Adrenal gland (tissue), 12 donors: ENCODE results near the gene GSPT1. TPM values are rescaled to one million over a fixed set of nuclear protein-coding genes. Genes with fewer than 3 reads are reported as not detected.
"Not testable (repeated sequence)": the region's sequence is repeated elsewhere in the genome, so short reads cannot be mapped to it uniquely, and the experiment has no call there.

Experiments
- DNase-seq, 7 donors: peaks; one replicate each; pipeline ENCODE4 v3.0.0-alpha.2; 2019 to 2020
- H3K27ac ChIP-seq, 5 donors: fragments of 200-600 bp; sonication (generic) in 4 of 5; 1 replicate in 3 of 5; 2 replicates in 2 of 5; pipeline versions ENCODE4 v1.5.1 to v1.8.0; 2016 to 2020; ENCODE audit warnings: mild to moderate bottlenecking in 1 of 5
- H3K27me3 ChIP-seq: fragments of 200-600 bp; 2 replicates; pipeline ENCODE4 v1.8.0; 2021
- H3K36me3 ChIP-seq, 2 donors: fragments of 200-600 bp; replicated peaks in 1 of 2; 1 replicate in 1 of 2; 2 replicates in 1 of 2; pipeline versions ENCODE4 v1.5.1 to v1.8.0; 2018 to 2022
- H3K4me1 ChIP-seq, 2 donors: fragments of 200-600 bp; replicated peaks in 1 of 2; 1 replicate in 1 of 2; 2 replicates in 1 of 2; pipeline versions ENCODE4 v1.5.1 to v1.8.0; 2018 to 2021
- H3K4me3 ChIP-seq, 4 donors: fragments of 200-600 bp; sonication (generic) in 3 of 4; one replicate each; pipeline ENCODE4 v1.5.1; 2016 to 2018
- H3K9me3 ChIP-seq, 3 donors: fragments of 200-600 bp; sonication (generic) in 1 of 3; replicated peaks in 1 of 3; 1 replicate in 2 of 3; 2 replicates in 1 of 3; pipeline versions ENCODE4 v1.5.1 to v1.8.0; 2016 to 2021
- CTCF ChIP-seq, 6 experiments: fragments of 450-650 bp in 4 of 6; fragments of 200-600 bp in 2 of 6; sonication (generic) in 1 of 6; IDR thresholded peaks; 1 replicate in 5 of 6; 2 replicates in 1 of 6; pipeline versions ENCODE4 v1.5.1 to v1.8.0; 2016 to 2021; ENCODE audit warnings: antibody characterized with exemption in 6 of 6, mild to moderate bottlenecking in 2 of 6, moderate library complexity in 1 of 6
- POLR2A ChIP-seq, 2 donors: fragments of 450-650 bp; IDR thresholded peaks; one replicate each; pipeline ENCODE4 v1.6.1; 2017; ENCODE audit warnings: antibody characterized with exemption in 2 of 2, mild to moderate bottlenecking in 2 of 2, moderate library complexity in 1 of 2
- WGBS, 4 donors: extraction: QIAGEN DNeasy Blood & Tissue Kit in 2 of 4; methylation state at CpG; one replicate each; pipeline versions ENCODE4 v1.1.5 to v1.1.7; 2013 to 2017; 5-methylcytosine and 5-hydroxymethylcytosine counted together
- intact Hi-C, 2 donors: fragments of 100-400 bp; cut with DNase I; formaldehyde crosslinking; loops; one replicate each; pipeline versions ENCODE4 v1.14.1 to v1.15.0; 2022 to 2023
- polyA plus RNA-seq, 3 donors: library from polyadenylated mRNA; stranded (reverse); fragments of 200-250 nt in 2 of 3; fragments of 350-450 nt in 1 of 3; fragmentation: Illumina TruSeq in 1 of 3; extraction: RNeasy Lipid Tissue Mini Kit (QIAGEN cat#74804) in 1 of 3; gene quantifications; one replicate each; pipeline ENCODE4 v1.2.3, GENCODE V29; 2013 to 2014
- total RNA-seq, 9 donors: library from RNA; depleted of rRNA in 4 of 9; stranded (reverse); fragments of >200 nt in 4 of 9; fragments of 120-200 nt in 1 of 9; fragmentation: NEBNext Ultra II Directional in 1 of 9; extraction: Animal tissue kit (Norgen Biotek cat#: 25700) in 1 of 9; gene quantifications; one replicate each; pipeline versions ENCODE4 v1.1.0 to v1.2.4, GENCODE V29; 2013 to 2023
- donor health status: healthy with polysubstance abuse.
- donor health status: Bipolar disorder and iron deficiency.
- donor health status: DM: yes; HTN: yes; CAD: no.
- donor health status: DM: no; HTN: no; CAD: no.
- donor health status: DM: no; HTN: no; CAD: no.
- donor health status: DM: yes; HTN: yes; CAD: no.

GSPT1 gene
- total and polyA plus RNA-seq, 12 donors, result 21.1 to 246 (median 98.3) TPM

GRCh38 chr16:11957591-11958395 lies 42.0 kb upstream of the GSPT1 start:
- H3K4me1 ChIP-seq, result no peaks in the 10 kb centered on the region
- 82 to 94% (median 88%) methylated on average over 10 of the region's 10 CpGs for WGBS, 4 donors
- no peaks in the 10 kb centered on the region for H3K36me3 ChIP-seq
- H3K9me3 ChIP-seq, result no peaks in the 10 kb centered on the region
- no peak for DNase-seq
- no peaks in the 10 kb centered on the region for H3K27me3 ChIP-seq
- H3K4me3 ChIP-seq, result no peak overlapping the region
- intact Hi-C loops, result no loop called here
- H3K27ac ChIP-seq, result no peak overlapping the region
- TF ChIP-seq CTCF (IDR thresholded peaks at IDR 0.05) (no peak), POLR2A (IDR thresholded peaks at IDR 0.05) (no peak)

GRCh38 chr16:11956558-11956957 lies 40.8 kb upstream of the GSPT1 start:
- H3K4me1 ChIP-seq, result no peaks in the 10 kb centered on the region
- H3K36me3 ChIP-seq, result no peaks in the 10 kb centered on the region
- H3K9me3 ChIP-seq, result no peaks in the 10 kb centered on the region
- H3K4me3 ChIP-seq, result no peak overlapping the region
- H3K27me3 ChIP-seq, result no peaks in the 10 kb centered on the region
- intact Hi-C loops, result no loop called here
- H3K27ac ChIP-seq, result no peak overlapping the region
- DNase-seq, result no peak
- WGBS, 4 donors, result 89 to 96% (median 94%) methylated on average over 2 of the region's 2 CpGs
- TF ChIP-seq CTCF (IDR thresholded peaks at IDR 0.05) (no peak), POLR2A (IDR thresholded peaks at IDR 0.05) (no peak)

GRCh38 chr16:11955713-11956123 lies 40.0 kb upstream of the GSPT1 start:
- Histone ChIP-seq H3K27me3 (no peaks in the 10 kb centered on the region), H3K27ac (no peak overlapping the region), H3K4me1 (no peaks in the 10 kb centered on the region), H3K36me3 (no peaks in the 10 kb centered on the region), H3K4me3 (no peak overlapping the region), H3K9me3 (no peaks in the 10 kb centered on the region)
- WGBS, 4 donors, result 46 to 78% (median 57%) methylated on average over 8 of the region's 8 CpGs
- no peak for TF ChIP-seq POLR2A (IDR thresholded peaks at IDR 0.05)
- intact Hi-C loops, result no loop called here
- DNase-seq, result no peak

- H3K4me3 ChIP-seq, H3K36me3 ChIP-seq, H3K4me1 ChIP-seq, DNase-seq, intact Hi-C loops, H3K9me3 ChIP-seq, H3K27me3 ChIP-seq, H3K27ac ChIP-seq: not testable (repeated sequence)
- WGBS, 4 donors, result 79 to 87% (median 84%) methylated on average over 8 of the region's 8 CpGs
Measured at GRCh38 chr16:11953576-11953975, 37.8 kb upstream of the GSPT1 start.

- Histone ChIP-seq H3K4me1 (no peaks in the 10 kb centered on the region), H3K27me3 (no peaks in the 10 kb centered on the region), H3K4me3 (no peak overlapping the region), H3K27ac (no peak overlapping the region), H3K36me3 (no peaks in the 10 kb centered on the region), H3K9me3 (no peaks in the 10 kb centered on the region)
- DNase-seq, result no peak
- intact Hi-C loops, result no loop called here
- WGBS, 4 donors, result 79 to 91% (median 84%) methylated on average over 5 of the region's 5 CpGs
- TF ChIP-seq CTCF (IDR thresholded peaks at IDR 0.05), result no peak
- TF ChIP-seq POLR2A (IDR thresholded peaks at IDR 0.05), result no peak
Measured at GRCh38 chr16:11950388-11950787, 34.6 kb upstream of the GSPT1 start.
